ENCODE results near the gene SPDYE1.

The SPDYE1 gene

DNA sequence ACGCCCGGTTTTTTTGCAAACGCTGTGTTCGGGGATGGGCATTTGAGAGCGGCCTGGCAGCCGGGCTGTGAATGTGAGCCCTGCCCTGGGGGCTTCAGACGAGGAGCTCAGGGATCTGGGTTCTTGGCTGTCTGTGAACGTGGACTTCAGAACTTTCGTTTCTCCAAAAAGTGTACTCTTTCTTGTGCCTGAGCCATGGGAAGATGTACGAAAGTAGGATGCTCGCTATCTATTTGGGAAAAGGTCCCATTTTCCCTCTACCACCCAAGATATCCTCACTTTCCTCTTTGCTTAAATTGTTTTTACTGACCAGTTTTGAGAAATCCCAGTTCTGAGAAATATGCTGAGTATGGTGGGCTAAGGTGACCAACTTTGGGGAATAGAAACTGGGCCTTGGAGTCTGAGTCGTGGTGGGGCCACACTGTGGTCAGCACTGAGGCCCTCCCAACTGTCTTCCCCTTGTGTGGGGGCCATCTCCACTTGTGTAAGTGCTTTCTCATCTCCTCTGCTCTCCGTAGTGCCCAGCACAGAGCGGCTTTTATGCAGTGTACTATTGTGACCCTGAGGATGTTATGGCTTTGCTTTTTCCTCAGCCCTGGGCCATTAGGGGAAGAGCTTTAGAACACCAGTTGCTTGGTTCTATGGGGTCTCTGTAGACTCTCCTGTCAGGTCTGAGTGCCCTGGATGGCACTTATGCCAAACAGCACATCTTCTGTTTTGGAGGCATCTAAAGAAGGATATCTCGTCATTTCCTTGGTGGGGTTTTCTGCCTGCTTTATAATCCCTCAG, 47.7 kb downstream of the SPDYE1 start:
- no peak for DNase-seq

DNA sequence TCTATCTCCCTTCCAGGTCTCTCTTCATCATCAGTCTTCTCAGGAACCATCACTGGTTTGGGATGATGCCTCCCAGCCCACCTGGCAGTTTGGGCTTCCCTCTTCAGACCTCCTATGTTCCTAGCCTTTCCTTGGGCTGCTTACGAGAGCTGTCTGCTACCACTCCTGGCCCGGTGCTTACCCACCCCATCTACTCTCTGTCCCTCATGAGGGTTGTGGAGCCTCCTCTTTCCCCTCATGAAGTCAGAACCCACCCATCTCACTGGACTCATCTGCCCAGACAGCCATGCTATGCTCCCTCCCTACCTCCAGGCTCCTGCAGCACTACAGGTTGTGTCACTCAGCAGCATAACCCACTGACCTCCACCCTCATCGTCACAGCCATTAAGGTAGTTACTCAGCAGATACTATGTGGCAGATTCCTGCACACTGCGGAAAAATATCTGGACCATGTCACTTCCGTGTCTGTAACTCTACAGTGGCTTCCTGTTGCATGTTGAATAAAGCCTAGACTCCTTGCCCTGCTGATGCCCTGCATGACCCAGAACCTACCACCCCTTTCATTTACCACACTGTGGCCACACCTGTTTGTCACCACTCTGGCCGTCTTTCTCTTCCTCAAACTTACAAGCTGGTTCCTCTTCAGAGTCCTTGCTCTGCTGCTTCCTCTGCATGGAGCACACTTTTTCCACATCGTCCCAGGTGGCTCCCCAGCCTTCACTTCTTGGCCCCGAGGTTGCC, 48.8 kb downstream of the SPDYE1 start:
- no peak for DNase-seq

DNA sequence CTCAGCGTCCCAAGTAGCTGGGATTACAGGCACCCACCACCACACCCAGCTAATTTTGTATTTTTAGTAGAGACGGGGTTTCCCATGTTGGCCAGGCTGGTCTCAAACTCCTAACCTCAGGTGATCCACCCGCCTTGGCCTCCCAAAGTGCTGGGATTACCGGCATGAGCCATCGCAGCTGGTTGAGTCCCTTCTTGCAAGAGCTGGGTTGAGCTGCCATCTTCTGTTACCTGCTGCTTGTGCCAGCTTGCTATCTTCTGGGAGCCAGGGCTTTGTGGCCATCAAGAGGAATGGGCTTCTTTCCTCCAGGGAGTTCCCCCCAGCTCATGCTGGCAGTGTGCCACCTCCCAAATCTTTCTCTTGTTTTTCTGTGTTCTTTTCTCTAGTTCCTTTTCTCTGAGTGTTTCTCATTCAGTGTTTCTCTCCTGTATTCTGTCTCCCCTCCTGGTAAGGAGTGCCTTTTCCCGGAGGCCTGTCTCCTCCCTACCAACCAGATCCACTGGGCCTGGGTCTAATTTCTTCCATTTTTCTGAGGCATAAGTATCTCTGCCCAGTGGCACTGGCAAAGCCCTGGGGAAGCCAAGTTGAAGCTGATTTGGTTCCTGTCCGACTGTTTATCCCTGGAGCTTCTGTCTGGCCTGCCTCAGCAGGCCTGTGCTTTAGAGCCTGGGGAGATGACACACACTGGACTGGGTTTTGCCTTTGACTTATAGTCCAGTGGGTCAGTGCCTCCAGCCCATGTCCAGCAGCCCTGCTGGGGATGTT, 50.5 kb downstream of the SPDYE1 start:
- no peak for DNase-seq

DNA sequence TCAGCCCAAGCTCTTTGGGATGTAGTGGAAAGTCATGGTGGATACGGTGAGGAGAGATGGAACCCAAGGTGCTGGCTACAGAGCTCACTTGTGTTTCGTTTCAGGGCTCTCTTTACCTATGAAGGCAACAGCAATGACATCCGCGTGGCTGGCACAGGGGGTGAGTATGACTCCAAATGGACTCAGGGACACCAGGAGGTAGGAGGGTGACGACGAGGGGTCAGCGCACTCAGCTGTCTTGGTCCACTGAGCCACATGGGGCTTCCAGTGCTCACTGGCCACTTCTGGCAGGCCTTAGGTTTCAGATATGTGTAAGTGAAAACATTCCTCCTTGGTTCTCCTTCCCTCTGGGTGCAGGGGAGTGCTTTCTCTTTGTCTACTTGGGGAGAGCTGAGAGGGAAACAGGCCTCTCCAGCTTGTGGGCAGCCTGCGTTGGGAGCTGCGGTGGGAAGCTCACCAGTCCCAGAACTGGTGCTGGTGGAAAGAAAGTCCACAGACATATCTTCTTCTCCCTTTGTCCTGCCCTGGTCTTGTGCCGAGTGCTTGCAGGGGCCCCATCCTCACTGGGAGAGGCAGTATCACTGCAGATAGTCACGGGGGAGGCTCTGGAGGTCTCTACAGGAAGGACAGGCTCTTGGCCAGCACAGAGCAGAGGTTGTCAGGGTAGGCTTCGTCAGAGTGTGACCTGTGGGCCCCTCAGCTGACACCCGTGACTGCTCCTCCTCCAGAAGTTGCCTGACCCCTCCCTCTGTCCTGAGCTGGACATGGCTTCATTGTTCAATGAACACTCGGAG, 52.6 kb downstream of the SPDYE1 start:
- no peak for DNase-seq

DNA sequence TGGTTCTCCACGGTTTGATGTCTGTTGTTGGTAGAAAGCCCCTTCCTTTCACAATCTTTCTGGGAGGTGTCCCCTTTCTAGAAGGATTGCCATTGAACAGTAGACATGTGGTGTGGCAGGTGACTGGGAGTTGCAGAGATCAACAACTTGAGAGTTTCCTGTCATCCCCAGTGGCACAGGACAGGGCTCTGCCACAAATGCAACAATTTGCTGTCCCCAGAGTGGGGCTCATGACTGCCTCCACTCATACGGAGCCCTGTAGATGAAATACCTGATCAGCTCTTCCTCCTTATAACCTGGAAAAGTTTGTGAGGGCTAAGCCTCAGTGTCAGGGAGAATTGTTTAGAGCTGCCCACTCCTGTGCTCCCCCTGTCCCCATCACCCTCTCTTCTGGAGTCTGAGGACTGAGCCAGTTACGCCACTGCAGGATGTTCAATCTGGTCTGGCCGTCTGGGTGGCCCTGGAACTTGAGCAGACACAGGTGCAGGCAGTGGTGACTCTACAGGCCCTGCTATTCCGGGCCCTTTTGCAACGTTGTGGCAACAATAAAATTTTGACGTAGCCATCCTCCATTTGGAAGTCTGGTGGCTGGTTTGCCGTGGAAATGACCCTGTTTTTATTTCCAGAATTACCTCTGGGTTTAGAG, 53.3 kb downstream of the SPDYE1 start:
- DNase-seq: no peak

DNA sequence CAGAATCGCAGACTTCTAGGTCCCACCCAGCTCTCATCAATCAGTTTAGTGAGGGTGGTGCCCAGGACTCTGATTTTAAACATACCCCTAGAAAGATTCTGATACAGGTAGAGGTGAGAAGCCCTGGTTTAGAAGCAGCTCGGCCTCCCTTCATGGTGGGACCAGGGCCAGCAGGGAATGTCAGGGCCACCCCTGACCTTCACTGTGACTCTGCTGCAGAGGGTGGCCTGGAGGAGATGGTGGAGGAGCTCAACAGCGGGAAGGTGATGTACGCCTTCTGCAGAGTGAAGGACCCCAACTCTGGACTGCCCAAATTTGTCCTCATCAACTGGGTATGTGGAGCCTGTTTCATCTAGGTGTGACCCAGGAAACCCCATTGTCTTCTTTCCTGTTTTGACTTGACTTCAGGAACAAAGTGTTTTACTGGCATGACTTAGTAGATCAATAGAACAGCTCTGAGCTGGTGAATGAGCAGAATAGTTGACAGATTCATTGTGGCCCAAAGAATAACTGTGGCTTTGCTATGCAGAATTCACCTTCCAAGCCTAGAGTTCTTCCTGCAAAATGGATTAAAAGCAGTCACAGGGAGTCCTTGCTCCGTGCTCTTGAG, 54.0 kb downstream of the SPDYE1 start:
- no peak for DNase-seq

DNA sequence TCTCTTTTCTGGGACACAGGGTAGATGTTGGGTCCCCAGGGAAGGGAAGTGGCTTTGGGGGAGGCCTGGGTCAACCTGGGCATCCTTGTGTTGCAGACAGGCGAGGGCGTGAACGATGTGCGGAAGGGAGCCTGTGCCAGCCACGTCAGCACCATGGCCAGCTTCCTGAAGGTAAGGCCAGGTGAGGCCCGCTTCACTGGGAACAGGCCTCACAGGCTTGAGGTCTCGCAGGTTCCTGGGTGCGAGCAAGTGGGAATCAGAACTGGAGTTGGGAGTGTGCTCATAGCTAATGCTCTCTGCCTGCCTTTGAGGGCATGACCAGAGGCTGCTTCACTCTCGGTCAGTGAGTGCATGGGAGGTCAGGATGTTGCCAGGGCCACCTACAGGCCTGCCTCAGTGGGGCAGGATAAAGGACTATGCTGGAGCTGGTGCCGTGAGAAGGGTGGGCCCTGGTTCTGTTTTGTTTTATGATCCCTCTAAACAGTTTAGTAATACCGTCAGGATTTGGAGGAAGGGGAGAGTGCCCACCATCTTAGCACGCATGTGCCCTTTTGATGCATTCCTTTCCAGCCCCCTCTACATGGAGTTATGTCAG, 55.2 kb downstream of the SPDYE1 start:
- DNase-seq: no peak

DNA sequence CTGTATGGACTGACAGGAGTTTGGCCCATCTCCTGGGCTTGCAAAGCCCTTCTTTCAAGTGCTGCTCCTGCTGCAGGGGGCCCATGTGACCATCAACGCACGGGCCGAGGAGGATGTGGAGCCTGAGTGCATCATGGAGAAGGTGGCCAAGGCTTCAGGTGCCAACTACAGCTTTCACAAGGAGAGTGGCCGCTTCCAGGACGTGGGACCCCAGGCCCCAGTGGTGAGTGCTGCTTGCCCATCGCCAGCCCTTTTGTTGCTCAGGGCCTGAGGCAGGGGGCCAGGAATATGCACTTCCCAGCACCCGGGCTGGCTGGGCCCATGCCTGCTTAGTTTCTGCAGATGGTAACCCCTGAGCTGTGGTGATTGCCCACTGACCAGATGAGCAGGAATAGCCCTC, 59.0 kb downstream of the SPDYE1 start:
- DNase-seq: no peak

DNA sequence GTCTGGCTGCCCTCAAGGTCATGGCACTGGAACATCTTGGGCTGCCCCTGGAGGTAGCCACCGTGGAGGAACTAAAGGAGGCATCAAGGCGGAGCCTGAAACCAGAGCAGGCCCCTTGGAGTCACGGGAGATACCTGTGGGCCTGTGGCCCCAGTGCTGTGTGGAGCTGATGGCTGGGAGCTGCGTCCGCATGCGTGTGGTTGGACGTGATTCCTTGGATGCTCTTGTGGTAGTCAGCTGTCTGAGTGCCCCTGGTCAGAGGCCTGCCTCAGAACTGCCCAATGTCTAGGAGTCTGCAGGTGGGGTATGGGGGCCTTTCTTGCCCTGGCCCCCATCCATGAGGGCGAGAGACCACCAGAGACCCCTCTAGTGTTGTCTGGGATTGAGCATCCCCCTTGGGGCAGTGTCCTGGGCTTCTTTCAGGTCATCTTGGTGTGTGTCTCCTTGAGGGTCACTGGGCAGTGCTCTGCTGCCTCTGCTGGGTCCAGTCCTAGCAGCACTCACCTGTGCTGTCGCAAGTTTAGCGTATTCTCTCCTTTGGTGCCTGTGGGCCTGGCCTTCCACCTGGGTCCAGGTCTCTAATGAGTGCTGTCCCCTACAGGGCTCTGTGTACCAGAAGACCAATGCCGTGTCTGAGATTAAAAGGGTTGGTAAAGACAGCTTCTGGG, 59.6 kb downstream of the SPDYE1 start:
- no peak for DNase-seq

DNA sequence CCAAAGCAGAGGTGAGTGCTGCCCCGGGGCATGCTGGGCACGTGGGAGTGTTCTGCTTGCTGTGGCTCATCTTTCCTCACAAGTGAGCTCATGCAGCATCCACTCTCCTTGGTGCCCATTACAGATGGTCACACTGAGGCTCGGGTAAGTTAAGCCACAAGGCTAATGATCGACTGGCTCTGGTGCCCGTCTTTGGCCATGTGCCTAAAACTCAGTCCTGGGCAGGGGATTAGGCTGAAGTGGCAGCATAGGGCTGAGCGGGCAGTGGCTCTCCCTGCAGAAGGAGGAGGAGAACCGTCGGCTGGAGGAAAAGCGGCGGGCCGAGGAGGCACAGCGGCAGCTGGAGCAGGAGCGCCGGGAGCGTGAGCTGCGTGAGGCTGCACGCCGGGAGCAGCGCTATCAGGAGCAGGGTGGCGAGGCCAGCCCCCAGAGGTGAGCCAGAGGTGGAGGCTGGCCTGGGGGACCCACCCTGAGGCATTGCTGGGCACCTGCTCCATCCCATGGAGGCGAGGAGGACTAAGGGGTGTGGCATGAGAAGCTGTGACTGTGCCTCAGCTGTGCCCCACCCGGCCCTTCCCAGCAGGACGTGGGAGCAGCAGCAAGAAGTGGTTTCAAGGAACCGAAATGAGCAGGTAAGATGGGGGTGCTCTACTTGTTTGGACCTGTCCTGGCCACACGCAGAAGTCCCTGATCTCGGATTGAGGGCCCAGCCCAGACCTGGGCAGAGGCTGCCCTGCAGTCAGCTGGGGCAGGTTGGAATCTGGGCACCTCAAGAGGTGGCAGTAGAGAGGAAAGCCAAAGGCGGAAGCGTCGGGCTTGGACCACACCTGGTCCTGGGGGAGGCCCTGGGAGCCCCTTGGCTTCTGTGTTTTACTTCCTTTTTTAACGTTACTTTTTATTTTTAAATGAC, 60.4 kb downstream of the SPDYE1 start:
- DNase-seq: no peak

DNA sequence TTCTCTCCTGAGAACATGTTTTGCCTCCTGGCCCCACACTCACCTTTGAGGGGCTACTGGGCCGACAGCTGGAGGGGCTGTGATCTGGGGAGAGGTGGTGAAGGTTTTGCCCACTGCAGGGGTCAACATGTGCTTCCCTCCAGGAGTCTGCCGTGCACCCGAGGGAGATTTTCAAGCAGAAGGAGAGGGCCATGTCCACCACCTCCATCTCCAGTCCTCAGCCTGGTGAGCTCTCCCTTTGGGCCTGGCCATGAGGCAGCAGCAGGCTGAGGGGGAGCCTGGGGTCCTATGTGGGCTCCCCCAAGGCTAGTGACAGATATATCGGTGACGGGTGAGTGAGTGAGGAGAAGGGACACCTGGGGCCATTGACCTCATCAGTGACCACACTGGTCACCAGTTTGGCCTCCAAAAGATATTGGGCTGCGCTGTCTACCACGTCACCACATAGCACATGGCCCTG, 61.1 kb downstream of the SPDYE1 start:
- no peak for DNase-seq

DNA sequence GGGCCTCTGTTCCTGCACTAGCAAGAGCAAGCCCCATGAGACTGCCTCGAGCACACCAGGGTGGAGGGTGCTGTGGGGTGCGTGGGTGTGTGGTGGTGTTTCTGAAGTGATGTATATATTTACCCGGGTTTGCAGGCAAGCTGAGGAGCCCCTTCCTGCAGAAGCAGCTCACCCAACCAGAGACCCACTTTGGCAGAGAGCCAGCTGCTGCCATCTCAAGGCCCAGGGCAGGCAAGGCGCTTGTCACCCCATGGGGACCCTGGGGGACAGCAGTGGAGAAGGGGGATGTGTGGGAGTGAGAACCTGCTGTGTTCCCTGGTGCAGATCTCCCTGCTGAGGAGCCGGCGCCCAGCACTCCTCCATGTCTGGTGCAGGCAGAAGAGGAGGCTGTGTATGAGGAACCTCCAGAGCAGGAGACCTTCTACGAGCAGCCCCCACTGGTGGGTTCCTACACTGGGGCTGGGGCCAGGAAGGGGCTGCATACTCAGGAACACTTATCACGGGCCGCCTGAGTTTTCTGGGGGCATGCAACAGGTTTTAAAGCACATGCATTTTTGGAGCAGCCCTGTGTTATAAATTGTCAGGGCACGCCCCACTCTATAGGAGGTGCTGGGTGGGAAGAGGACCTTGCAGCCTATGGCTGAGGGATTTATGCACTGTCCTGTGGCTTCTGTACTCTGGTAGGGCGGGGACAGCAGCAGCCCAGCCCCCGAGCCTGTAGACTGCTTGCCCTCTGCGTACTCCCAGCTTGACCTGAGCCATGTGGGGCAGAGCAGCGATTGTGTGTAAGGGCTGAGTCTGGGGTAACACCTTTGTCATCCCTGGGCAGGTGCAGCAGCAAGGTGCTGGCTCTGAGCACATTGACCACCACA, 61.8 kb downstream of the SPDYE1 start:
- no peak for DNase-seq

All from KG1 (cell line).